Fibroblast of lung (primary cell): ENCODE results near the gene AJUBA. TPM values are rescaled to one million over a fixed set of nuclear protein-coding genes. Genes with fewer than 3 reads are reported as not detected.

Experiments
- DNase-seq, 2 donors: peaks; one replicate each; pipeline versions ENCODE4 v3.0.0 to v3.0.0-alpha.2; 2010; ENCODE audit warnings: low read depth in 2 of 2
- H2AFZ ChIP-seq: 2 replicates; pipeline ENCODE4 v1.5.1; 2012; ENCODE audit warnings: low read length, control low read depth, inconsistent platforms
- H3K27ac ChIP-seq: 2 replicates; pipeline ENCODE4 v1.5.1; 2011; ENCODE audit warnings: low read length, control low read depth; ENCODE audit not compliant: insufficient read depth
- H3K27me3 ChIP-seq: 2 replicates; pipeline ENCODE4 v1.5.1; 2011; ENCODE audit warnings: mild to moderate bottlenecking, low read length; ENCODE audit not compliant: control insufficient read depth, insufficient read depth
- H3K36me3 ChIP-seq: 2 replicates; pipeline ENCODE4 v1.5.1; 2011; ENCODE audit warnings: low read length; ENCODE audit not compliant: control insufficient read depth, insufficient read depth
- H3K4me1 ChIP-seq: 2 replicates; pipeline ENCODE4 v1.5.1; 2011; ENCODE audit warnings: low read length; ENCODE audit not compliant: control insufficient read depth, insufficient read depth; ENCODE audit errors: extremely low read depth
- H3K4me2 ChIP-seq: 2 replicates; pipeline ENCODE4 v1.5.1; 2011; ENCODE audit warnings: low read length, control low read depth; ENCODE audit not compliant: insufficient read depth; ENCODE audit errors: extremely low read depth
- H3K4me3 ChIP-seq, 4 experiments: fragments of 200-600 bp in 1 of 4; sonication (generic) in 1 of 4; replicated peaks in 1 of 4; 2 replicates each; pipeline ENCODE4 v1.5.1; 2011 to 2016; ENCODE audit warnings: low read length in 4 of 4, low read depth in 3 of 4, mild to moderate bottlenecking in 3 of 4, control low read depth in 2 of 4, inconsistent platforms in 1 of 4, mixed read lengths in 1 of 4; ENCODE audit not compliant: insufficient read depth in 1 of 4; ENCODE audit errors: control extremely low read depth in 1 of 4
- H3K79me2 ChIP-seq: 2 replicates; pipeline ENCODE4 v1.5.1; 2012; ENCODE audit warnings: mild to moderate bottlenecking, low read length, inconsistent platforms; ENCODE audit not compliant: control insufficient read depth, insufficient read depth
- H3K9ac ChIP-seq: 2 replicates; pipeline ENCODE4 v1.5.1; 2011; ENCODE audit warnings: mild to moderate bottlenecking, low read length, control low read depth; ENCODE audit not compliant: insufficient read depth
- H3K9me3 ChIP-seq: 2 replicates; pipeline ENCODE4 v1.5.1; 2012; ENCODE audit warnings: low read depth, low read length; ENCODE audit not compliant: control insufficient read depth, insufficient read depth
- H4K20me1 ChIP-seq: 2 replicates; pipeline ENCODE4 v1.5.1; 2011; ENCODE audit warnings: low read length; ENCODE audit not compliant: control insufficient read depth, insufficient read depth; ENCODE audit errors: extremely low read depth
- EZH2 ChIP-seq: IDR thresholded peaks from 2 replicates; pipeline ENCODE4 v1.5.1; 2012; ENCODE audit warnings: low read length, control low read depth, mild to moderate bottlenecking; ENCODE audit errors: missing control alignments
- polyA plus RNA-seq, 2 donors: library from polyadenylated mRNA; depleted of rRNA in 1 of 2; stranded (reverse) in 1 of 2; unstranded in 1 of 2; fragments of >200 nt; gene quantifications; 2 replicates each; pipeline ENCODE4 v1.2.1, GENCODE V29; 2011 to 2012; ENCODE audit warnings: missing spikeins in 1 of 2
- total RNA-seq: library from RNA; depleted of rRNA; stranded (reverse); fragments of >200 nt; gene quantifications from 2 replicates; pipeline ENCODE4 v1.2.1, GENCODE V29; 2014
- TF ChIP-seq, protein P1 (sequence below), 2 donors: IDR thresholded peaks in 1 of 2; conservative IDR thresholded peaks in 1 of 2; 1 replicate in 1 of 2; 2 replicates in 1 of 2; pipeline ENCODE4 v1.5.1; 2011 to 2012; ENCODE audit warnings: low read length in 2 of 2, control low read depth in 1 of 2, inconsistent platforms in 1 of 2, low read depth in 1 of 2, mild to moderate bottlenecking in 1 of 2

The AJUBA gene
- total and polyA plus RNA-seq, 2 donors (not counting 1 experiment from before 2014, with no cell fraction given): 41.3 to 84.9 TPM

DNA sequence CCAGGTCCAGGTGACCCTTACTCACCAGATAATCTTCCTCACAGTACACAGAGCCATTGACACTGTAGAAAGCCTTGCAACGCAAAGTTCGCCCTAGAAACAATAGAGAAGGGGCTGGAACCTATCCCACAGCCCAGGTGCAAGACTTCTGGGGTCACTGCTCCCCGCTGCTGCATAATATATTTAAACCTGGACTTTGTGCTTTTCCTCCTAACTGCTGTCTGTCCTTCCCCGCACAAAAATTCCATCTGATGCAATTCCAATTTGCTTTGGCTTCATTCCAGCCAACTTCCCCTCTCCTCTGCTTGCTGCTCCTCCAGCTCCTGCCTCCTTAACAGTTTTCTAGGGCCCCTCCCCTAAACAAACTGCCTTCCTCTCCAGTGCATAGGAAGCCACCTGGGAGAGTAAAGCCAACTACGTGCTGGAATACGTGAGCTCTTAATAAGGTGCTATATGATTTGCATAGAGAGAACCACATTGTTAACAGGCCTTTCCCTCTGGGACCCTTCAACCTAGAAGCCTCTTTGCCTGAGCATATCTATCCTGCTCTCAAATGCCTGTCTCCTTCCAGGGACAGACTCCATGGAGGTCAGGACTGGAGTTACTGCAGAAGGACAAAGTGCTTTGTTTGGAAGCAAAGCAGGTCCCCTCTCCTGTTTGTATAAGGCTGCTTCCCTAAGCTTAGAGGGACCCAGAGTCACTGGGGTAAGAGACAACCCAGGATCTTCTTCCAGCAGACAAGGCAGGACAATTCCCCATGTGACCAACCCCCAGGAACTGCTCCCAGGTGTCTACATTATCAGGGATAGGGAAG is 5.5 kb downstream of the AJUBA start:
- H4K20me1 ChIP-seq: no peaks in the 10 kb centered on the region
- no peak overlapping the region for H2AFZ ChIP-seq
- H3K9ac ChIP-seq: no peak overlapping the region
- no peak for TF ChIP-seq EZH2
- TF ChIP-seq, protein P1, sequence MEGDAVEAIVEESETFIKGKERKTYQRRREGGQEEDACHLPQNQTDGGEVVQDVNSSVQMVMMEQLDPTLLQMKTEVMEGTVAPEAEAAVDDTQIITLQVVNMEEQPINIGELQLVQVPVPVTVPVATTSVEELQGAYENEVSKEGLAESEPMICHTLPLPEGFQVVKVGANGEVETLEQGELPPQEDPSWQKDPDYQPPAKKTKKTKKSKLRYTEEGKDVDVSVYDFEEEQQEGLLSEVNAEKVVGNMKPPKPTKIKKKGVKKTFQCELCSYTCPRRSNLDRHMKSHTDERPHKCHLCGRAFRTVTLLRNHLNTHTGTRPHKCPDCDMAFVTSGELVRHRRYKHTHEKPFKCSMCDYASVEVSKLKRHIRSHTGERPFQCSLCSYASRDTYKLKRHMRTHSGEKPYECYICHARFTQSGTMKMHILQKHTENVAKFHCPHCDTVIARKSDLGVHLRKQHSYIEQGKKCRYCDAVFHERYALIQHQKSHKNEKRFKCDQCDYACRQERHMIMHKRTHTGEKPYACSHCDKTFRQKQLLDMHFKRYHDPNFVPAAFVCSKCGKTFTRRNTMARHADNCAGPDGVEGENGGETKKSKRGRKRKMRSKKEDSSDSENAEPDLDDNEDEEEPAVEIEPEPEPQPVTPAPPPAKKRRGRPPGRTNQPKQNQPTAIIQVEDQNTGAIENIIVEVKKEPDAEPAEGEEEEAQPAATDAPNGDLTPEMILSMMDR (conservative IDR thresholded peaks at IDR 0.05 in 1 of 2, IDR thresholded peaks at IDR 0.05 in 1 of 2; ENCODE audit: low read depth in 1 of 2, low read length in 2 of 2): no peak
- H3K27me3 ChIP-seq: no peaks in the 10 kb centered on the region
- H3K4me3 ChIP-seq: no peak overlapping the region
- peaks cover 34% of the 10 kb centered on the region for H3K79me2 ChIP-seq
- H3K9me3 ChIP-seq: no peaks in the 10 kb centered on the region
- peak overlapping the region; percentile 47 for H3K4me2 ChIP-seq
- peak overlapping the region; percentile 66 for H3K27ac ChIP-seq
- H3K4me1 ChIP-seq: peaks cover 45% of the 10 kb centered on the region
- DNase-seq: peak; percentile 55 to 64
- peaks cover 16% of the 10 kb centered on the region for H3K36me3 ChIP-seq

DNA sequence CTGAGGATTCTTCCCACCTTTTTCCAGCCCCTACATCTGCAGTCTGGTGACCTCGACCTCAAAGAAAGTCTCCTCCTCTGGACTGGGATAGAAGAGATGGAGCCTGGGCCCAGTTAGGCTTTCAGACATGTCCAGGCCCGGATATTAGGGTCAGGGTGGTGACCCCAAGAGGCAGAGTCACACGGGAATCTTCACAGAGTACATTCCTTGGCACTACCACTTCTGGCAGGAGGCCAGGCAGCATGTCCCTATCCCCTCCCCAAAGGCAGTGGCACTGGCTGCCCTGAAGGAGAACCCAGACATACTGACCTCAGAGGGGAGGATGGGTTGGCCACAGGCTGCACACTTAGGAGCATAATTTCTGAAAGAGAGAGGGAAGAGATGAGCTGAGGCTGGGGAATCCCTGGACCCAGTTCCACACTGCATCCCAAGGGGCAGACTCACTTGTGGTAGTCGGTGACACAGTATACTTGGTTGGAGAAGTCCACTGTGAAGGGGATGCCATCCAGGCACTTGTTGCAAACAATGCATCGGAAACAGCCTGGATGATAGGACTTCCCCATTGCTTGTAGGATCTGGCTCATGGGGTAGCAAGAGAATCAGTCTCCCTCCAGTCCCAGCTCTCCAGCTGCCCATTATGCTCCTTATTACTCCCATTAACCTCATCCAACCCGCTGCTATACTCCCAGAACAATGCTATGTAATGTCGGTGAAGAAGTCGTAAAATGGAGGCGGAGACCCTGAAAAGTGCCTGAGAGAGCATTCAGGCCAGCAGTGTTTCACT is 7.6 kb downstream of the AJUBA start:
- Histone ChIP-seq H3K79me2 (peaks cover 15% of the 10 kb centered on the region), H3K27ac (no peak overlapping the region), H3K4me3 (no peak overlapping the region), H3K4me1 (peaks cover 45% of the 10 kb centered on the region), H3K9me3 (no peaks in the 10 kb centered on the region), H4K20me1 (no peaks in the 10 kb centered on the region), H3K4me2 (no peak overlapping the region), H2AFZ (no peak overlapping the region), H3K9ac (no peak overlapping the region), H3K27me3 (no peaks in the 10 kb centered on the region), H3K36me3 (peaks cover 16% of the 10 kb centered on the region)
- DNase-seq: no peak
- TF ChIP-seq, protein P1 (conservative IDR thresholded peaks at IDR 0.05 in 1 of 2, IDR thresholded peaks at IDR 0.05 in 1 of 2; ENCODE audit: low read depth in 1 of 2, low read length in 2 of 2): no peak
- no peak for TF ChIP-seq EZH2

DNA sequence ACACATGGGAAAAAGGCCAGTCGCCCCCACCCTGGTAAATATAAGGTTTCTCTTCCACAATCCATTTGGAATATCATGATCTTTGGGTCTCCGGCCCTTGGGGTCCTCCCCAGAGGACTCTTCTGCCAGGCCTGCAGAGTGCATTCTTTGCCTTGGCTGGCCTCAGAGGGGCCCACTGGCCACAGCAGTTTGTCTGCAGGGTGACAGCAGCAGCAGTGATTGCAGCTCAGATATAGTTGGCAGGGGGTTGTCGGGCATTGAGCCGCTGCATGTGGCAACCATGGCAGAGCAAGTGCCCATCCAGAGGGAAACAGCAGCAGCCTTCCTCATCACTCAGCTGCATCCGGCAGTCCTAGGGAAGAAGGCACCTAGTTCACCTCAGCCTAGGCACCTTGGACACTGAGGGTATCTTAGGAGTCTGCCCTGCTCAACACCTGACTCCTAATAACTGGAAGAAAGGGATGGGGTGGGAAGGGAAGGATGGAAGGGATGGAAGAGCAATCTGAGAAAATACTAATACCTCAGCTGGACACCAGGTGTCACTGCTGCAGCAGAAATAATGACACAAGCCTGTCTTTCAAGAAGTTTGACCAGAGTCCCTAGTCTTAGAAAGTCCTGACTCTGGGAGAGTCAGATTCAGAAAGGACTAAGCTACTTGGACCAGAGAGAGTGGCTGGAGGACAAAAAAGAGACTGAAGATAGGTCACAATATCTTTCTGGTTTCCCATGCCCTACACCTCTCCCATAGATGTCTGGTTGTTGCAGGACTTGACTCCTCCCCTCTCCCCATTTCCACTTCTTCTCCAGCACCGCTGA is 8.9 kb downstream of the AJUBA start:
- H3K36me3 ChIP-seq: peaks cover 17% of the 10 kb centered on the region
- peaks cover 35% of the 10 kb centered on the region for H3K4me1 ChIP-seq
- peak overlapping the region; percentile 15 for H3K27ac ChIP-seq
- no peaks in the 10 kb centered on the region for H3K27me3 ChIP-seq
- no peak overlapping the region for H3K4me2 ChIP-seq
- no peak for TF ChIP-seq EZH2
- TF ChIP-seq, protein P1 (conservative IDR thresholded peaks at IDR 0.05 in 1 of 2, IDR thresholded peaks at IDR 0.05 in 1 of 2; ENCODE audit: low read depth in 1 of 2, low read length in 2 of 2): peak; percentile 72 to 75
- DNase-seq: peak; percentile 43 to 78
- H3K9me3 ChIP-seq: no peaks in the 10 kb centered on the region
- no peak overlapping the region for H3K9ac ChIP-seq
- H3K4me3 ChIP-seq: no peak overlapping the region
- H3K79me2 ChIP-seq: peaks cover 3% of the 10 kb centered on the region
- no peak overlapping the region for H2AFZ ChIP-seq
- no peaks in the 10 kb centered on the region for H4K20me1 ChIP-seq
